COLO829 (cell line): Measurements from ENCODE around the gene ANKLE2.
"Not testable (repeated sequence)": the region's sequence is repeated elsewhere in the genome, so short reads cannot be mapped to it uniquely, and the experiment has no call there.

ENCODE experiments used
- DNase-seq: peaks from one replicate; pipeline ENCODE4 v3.0.0; 2012; ENCODE audit warnings: low spot score

The ANKLE2 gene

GRCh38 chr12:132719141-132719953, 42.3 kb downstream of the ANKLE2 start:
- DNase-seq: no peak

- no peak for DNase-seq
Observed at GRCh38 chr12:132718644-132719043, 43.0 kb downstream of the ANKLE2 start.

- DNase-seq: no peak
Observed at GRCh38 chr12:132717531-132718387, 43.9 kb downstream of the ANKLE2 start.

- no peak for DNase-seq
Observed at GRCh38 chr12:132717011-132717410, 44.6 kb downstream of the ANKLE2 start.

GRCh38 chr12:132716356-132716755, 45.3 kb downstream of the ANKLE2 start:
- DNase-seq: no peak

GRCh38 chr12:132715874-132716273, 45.8 kb downstream of the ANKLE2 start:
- no peak for DNase-seq

- DNase-seq: no peak
Observed at GRCh38 chr12:132713123-132713522, 48.5 kb downstream of the ANKLE2 start.

- no peak for DNase-seq
Observed at GRCh38 chr12:132711080-132711843, 50.4 kb downstream of the ANKLE2 start.

GRCh38 chr12:132710405-132711079, 51.1 kb downstream of the ANKLE2 start, which contains the start of gene PGAM5:
Gene PGAM5 (plus strand): TSS chr12:132710842. CDS start chr12:132710877, 35 bp downstream.
- peak; percentile 74 for DNase-seq

GRCh38 chr12:132710043-132710404, 51.6 kb downstream of the ANKLE2 start:
- no peak for DNase-seq

- no peak for DNase-seq
Observed at GRCh38 chr12:132708150-132708549, 53.5 kb downstream of the ANKLE2 start.

- no peak for DNase-seq
Observed at GRCh38 chr12:132707241-132707640, 54.4 kb downstream of the ANKLE2 start.

- DNase-seq: no peak
Observed at GRCh38 chr12:132703641-132704040, 58.0 kb downstream of the ANKLE2 start.

GRCh38 chr12:132702640-132703039, 59.0 kb downstream of the ANKLE2 start:
- DNase-seq: no peak

- DNase-seq: peak; percentile 43
Observed at GRCh38 chr12:132700212-132700822, 61.3 kb downstream of the ANKLE2 start.

GRCh38 chr12:132698341-132698740, 63.3 kb downstream of the ANKLE2 start:
- no peak for DNase-seq

- no peak for DNase-seq
Observed at GRCh38 chr12:132695431-132695830, 66.2 kb downstream of the ANKLE2 start.

- not testable (repeated sequence) for DNase-seq
Observed at GRCh38 chr12:132694888-132695287, 66.7 kb downstream of the ANKLE2 start.

- not testable (repeated sequence) for DNase-seq
Observed at GRCh38 chr12:132692030-132692429, 69.6 kb downstream of the ANKLE2 start.

GRCh38 chr12:132690112-132690511, 71.5 kb downstream of the ANKLE2 start:
- no peak for DNase-seq

GRCh38 chr12:132689227-132689626, 72.4 kb downstream of the ANKLE2 start:
- DNase-seq: no peak
